Endometrial microvascular endothelial cells (primary cell): ENCODE data around the gene PPIE. TPM values are rescaled to one million over a fixed set of nuclear protein-coding genes. Genes with fewer than 3 reads are reported as not detected.

Experiments used
- in situ Hi-C: cut with HindIII; loops from 2 replicates; pipeline ENCODE4 v1.10.0; 2017; ENCODE audit warnings: low sequenced_read_pairs, low pct_unique_long_range_greater_than_20kb; ENCODE audit errors: inconsistent ontology term
- total RNA-seq: library from RNA; depleted of rRNA; stranded (reverse); fragments of >200 nt; gene quantifications from one replicate; pipeline ENCODE4 v1.2.3, GENCODE V29; 2015; ENCODE audit errors: inconsistent ontology term

Gene PPIE
- total RNA-seq, 1 donor from 2014 or later, result 35.0 TPM

- in situ Hi-C loops, result no loop called here
These were observed 25.1 kb upstream of the PPIE start for GRCh38 chr1:39713557-39713956.

DNA sequence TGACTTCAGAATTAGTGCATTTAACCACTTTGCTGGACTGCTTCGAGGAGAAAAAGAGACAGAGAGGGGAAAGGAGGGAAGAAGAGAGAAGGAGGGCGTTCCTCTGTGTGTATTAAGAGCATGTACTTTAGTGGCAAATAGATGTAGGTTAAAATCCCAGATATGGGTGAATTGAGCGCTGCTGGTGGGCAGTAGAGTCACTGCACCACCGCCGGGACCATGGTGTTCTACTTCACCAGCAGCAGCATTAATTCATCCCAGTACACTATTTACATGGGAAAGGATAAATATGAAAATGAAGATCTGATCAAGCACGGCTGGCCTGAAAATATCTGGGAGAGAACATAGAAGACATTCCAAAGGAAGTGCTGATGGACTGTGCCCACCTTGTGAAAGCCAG is 20.9 kb upstream of the PPIE start:
- in situ Hi-C loops, result no loop called here

- in situ Hi-C loops, result no loop called here
These were observed 18.3 kb upstream of the PPIE start for GRCh38 chr1:39720094-39720999.

DNA sequence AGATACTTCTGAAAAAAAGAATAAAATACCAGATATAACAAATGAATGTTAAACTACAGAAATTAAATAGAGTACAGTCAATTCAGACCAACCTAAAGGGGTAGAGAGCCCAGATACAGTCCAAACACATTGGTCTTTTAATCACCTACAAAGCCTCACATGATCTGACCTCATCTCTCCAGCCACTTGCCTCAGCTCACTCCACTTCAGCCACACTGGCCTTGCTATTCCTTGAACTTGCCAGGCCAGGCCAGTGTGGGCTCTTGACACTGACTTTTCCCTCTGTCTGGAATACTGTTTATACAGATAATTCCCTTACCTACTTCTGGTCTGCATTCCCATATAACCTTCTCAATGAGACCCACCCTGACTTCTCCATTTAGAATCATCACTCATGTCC is 17.0 kb upstream of the PPIE start:
- in situ Hi-C loops, result no loop called here

DNA sequence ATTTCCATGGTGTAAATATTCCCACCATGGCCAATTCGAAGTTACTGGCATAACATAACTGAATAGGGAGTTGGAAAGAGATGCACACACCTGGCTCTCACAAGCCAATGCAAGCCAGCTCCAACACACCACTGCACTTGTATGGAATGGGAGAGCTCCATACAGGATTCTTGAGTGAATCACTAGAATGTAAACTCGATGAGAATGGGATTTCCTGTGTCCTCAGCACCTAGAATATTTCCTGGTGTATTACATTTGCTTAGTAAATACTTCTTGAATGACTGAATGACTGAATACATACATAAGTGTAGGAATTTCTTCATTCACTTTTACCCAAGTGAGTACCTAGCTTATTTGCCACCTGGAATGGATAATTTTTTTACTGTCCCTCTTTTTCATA is 16.2 kb upstream of the PPIE start:
- in situ Hi-C loops, result no loop called here

DNA sequence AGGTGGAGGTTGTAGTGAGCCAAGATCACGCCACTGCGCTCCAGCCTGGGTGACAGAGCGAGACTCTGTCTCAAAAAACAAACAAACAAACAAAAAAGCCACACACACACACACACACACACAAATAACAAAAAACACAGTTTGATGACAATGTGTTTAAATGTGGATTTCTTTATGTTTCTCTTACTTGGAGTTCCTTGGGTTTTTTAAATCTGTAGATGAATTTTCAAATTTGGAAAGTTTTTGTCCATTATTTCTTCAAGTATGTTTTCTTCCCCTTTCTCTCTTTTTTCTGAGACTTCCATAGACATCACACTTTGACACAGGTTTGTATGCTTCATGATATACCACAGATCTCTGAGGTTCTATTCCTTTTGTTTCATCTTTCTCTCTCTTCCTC is 12.1 kb upstream of the PPIE start:
- in situ Hi-C loops, result loop anchor here (25.0 kb wide), 1 partner anchor 89 kb away; the partner anchor contains the start of gene HEYL

DNA sequence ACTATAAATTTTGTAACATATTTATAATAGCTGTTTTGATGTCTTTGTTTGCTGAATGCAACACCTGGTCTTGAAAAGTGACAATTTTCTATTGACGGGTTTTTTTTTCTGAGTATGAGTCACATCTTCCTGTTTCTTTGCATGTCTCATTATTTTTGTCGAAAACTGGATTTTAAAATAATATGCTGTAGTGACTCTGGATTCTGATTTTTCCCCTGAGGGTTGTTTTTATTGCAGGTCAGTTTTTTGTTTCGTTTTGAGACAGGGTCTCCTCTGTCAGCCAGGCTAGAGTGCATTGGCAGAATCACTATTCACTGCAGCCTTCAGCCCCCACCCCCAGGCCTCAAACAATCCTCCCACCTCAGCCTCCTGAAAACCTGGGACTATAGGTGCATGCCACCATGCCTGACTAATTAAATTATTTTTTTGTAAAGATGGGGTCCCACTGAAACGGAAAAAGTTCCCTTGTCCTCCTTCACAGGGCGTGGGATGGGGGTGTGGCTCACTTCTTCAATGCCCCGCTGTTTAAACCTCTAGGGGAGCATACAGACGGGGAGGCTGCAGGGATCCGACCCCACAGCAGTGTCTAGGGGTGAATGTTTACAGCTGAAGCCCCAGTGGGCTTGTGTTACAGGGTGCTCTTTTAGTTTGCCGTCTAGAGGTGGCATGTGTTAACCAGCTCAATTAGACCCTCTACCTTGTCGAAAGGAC is 11.3 kb upstream of the PPIE start:
- in situ Hi-C loops, result loop anchor here (25.0 kb wide), 1 partner anchor 90 kb away; the partner anchor contains the start of gene HEYL

DNA sequence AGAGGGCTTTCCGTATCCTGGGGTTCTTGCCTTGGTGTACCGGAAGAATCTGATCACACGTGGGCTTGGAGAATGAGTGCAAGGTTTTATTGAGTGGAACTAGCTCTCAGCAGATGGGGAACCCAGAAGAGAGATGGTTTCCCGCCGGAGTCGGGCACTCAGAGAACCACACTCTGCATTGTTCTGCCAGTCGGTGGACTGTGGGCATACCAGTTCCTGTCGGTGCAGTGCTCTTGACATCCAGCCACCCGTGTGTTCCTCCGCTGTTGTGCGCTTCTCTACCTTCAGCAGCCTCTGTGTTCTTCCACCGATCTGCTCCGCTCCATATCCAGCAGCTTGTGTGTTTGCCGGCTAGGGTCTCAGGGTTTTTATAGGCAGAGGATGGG is 10.8 kb upstream of the PPIE start:
- in situ Hi-C loops, result loop anchor here (25.0 kb wide), 1 partner anchor 91 kb away; the partner anchor contains the start of gene HEYL

GRCh38 chr1:39729030-39729429 is 9.7 kb upstream of the PPIE start:
- in situ Hi-C loops, result loop anchor here (25.0 kb wide), 1 partner anchor 92 kb away; the partner anchor contains the start of gene HEYL

- in situ Hi-C loops, result loop anchor here (25.0 kb wide), 1 partner anchor 93 kb away; the partner anchor contains the start of gene HEYL
These were observed 8.8 kb upstream of the PPIE start for GRCh38 chr1:39729842-39730241.

GRCh38 chr1:39732730-39733129 is 6.0 kb upstream of the PPIE start:
- in situ Hi-C loops, result loop anchor here (25.0 kb wide), 1 partner anchor 95 kb away; the partner anchor contains the start of gene HEYL

DNA sequence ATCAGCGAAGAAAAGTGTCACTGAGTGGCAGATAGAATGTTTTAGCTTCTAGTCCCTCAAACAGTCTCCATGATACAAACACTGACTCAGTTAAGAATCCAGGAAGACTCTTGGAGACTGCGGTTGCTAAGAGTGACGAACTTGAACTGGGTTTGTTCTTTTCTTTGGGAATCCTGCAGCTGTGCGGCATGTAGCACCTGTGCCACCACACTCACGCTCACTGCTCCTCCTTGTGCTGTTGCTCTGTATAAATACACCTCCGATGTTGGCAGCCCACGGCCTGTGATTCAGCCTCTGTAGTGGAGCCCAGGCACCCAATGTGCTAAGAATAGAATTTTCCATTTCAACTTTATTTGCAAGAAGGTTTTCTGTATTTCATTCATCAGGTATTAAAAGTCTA is 5.5 kb upstream of the PPIE start:
- in situ Hi-C loops, result loop anchor here (25.0 kb wide), 1 partner anchor 96 kb away; the partner anchor contains the start of gene HEYL

DNA sequence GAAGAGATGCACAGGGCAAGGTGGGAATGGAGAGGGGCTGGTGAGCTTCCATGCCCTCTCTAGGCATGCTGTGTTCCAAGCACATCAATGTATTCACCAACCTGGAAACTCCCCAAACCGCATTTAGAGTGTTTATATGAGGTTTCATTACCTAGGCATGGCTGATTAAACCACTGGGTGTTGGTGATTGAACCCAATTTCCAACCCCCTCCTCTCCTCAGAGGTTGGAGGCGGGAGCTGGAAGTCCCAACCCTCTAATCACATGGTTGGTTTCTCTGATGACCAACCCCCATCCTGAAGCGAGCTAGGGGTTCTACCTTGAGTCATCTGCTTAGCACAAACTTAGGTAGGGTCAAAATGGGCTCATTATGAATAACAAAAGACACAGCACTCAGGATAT is 3.0 kb upstream of the PPIE start:
- in situ Hi-C loops, result loop anchor here (25.0 kb wide), 1 partner anchor 98 kb away; the partner anchor contains the start of gene HEYL

- in situ Hi-C loops, result loop anchor here (25.0 kb wide), 1 partner anchor 100 kb away; the partner anchor contains the start of gene HEYL
These were observed 1.0 kb upstream of the PPIE start for GRCh38 chr1:39737546-39738169.

- in situ Hi-C loops, result loop anchor here (25.0 kb wide), 1 partner anchor 108 kb away; the partner anchor contains the start of gene HEYL
These were observed 6.5 kb downstream of the PPIE start for GRCh38 chr1:39745016-39745670.

DNA sequence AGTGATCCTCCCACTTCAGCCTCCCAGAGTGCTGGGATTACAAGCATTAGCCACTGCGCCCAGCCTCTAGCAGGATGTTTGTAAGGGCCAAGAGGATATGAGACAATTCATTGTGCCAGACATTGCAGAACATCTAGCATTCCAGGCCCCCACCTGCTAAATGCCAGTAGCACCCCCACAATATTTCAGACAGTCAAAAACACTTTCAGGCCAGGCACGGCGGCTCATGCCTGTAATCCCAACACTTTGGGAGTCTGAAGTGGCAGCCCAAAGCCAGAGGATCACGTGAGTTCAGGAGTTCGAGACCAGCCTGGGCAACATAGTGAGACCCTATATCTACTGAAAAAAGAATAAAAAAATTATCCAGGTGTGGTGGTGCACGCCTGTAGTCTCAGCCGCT is 12.9 kb downstream of the PPIE start:
- in situ Hi-C loops, result no loop called here

- in situ Hi-C loops, result no loop called here
These were observed 14.0 kb downstream of the PPIE start for GRCh38 chr1:39752703-39753102.

DNA sequence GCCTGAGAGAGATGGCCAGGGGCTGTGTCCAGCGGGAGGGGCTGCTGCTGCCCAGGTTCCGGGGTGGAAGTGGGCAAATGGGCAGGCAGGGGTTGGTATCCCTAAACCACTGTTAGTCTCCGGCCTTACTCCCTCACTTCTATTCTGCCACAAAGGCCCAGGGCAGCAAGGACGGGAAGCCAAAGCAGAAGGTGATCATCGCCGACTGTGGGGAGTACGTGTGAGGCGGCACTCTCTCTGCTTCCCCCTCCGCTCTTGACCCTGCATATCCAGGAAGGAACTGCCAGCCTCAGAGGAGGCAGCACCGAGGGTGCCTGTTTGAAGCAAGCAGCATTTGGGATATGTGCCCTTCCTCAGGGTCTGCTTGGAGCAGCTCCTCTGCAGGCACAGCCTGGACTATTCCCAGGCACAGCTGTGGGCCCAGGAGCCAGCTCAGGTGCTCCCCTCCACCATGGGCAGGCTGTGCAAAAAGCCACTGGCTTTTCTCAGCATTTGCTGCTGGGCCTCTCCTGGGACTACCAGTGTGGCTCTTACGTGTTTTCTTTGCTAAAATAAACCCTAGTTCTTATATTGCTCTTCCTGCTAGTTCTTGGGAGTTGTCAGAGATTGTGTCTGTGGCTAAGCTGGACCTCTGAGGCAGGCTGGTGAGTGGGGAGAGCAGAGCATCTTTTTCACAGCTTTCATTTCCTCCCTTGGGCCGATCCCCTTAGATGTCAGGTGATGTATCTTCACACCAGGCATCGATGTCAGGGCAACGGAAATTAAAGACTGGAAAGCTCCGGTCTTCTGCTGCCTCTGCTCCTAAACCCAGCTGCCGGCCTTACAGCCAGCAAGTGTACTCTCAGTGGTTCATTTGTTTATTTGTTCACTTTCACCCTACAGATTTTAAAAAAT is 14.7 kb downstream of the PPIE start:
- in situ Hi-C loops, result no loop called here
